Liver (tissue), 9 donors: ENCODE measurements around the gene CRACDL. TPM values are rescaled to one million over a fixed set of nuclear protein-coding genes. Genes with fewer than 3 reads are reported as not detected.

Experiments
- DNase-seq: peaks from one replicate; pipeline ENCODE4 v3.0.0-alpha.2; 2017; ENCODE audit warnings: low spot score
- H3K27ac ChIP-seq, 2 donors: one replicate each; pipeline ENCODE4 v1.7.0; 2013; ENCODE audit warnings: inconsistent platforms in 2 of 2, low read length in 2 of 2, control low read depth in 1 of 2, low read depth in 1 of 2, mild to moderate bottlenecking in 1 of 2
- H3K27me3 ChIP-seq, 4 donors: one replicate each; pipeline versions ENCODE4 v1.6.1 to v1.7.0; 2013; ENCODE audit warnings: low read length in 3 of 4, inconsistent platforms in 1 of 4, mild to moderate bottlenecking in 1 of 4, moderate library complexity in 1 of 4; ENCODE audit not compliant: control insufficient read depth in 4 of 4, insufficient read depth in 4 of 4
- H3K36me3 ChIP-seq, 4 donors: one replicate each; pipeline versions ENCODE4 v1.6.1 to v1.7.0; 2013; ENCODE audit warnings: low read length in 3 of 4, mild to moderate bottlenecking in 3 of 4, low read depth in 1 of 4, moderate library complexity in 1 of 4; ENCODE audit not compliant: control insufficient read depth in 4 of 4, insufficient read depth in 3 of 4
- H3K4me1 ChIP-seq, 4 donors: one replicate each; pipeline versions ENCODE4 v1.6.1 to v1.7.0; 2013; ENCODE audit warnings: low read length in 3 of 4, mild to moderate bottlenecking in 3 of 4, moderate library complexity in 1 of 4; ENCODE audit not compliant: control insufficient read depth in 4 of 4, insufficient read depth in 4 of 4
- H3K4me3 ChIP-seq, 3 donors: one replicate each; pipeline versions ENCODE4 v1.6.1 to v1.7.0; 2013; ENCODE audit warnings: low read length in 3 of 3, control low read depth in 1 of 3, low read depth in 1 of 3, mild to moderate bottlenecking in 1 of 3
- H3K9ac ChIP-seq, 2 donors: one replicate each; pipeline ENCODE4 v1.7.0; 2013; ENCODE audit warnings: low read length in 2 of 2, mild to moderate bottlenecking in 2 of 2, moderate library complexity in 2 of 2, control low read depth in 1 of 2, low read depth in 1 of 2
- H3K9me3 ChIP-seq, 4 donors: one replicate each; pipeline versions ENCODE4 v1.6.1 to v1.7.0; 2013; ENCODE audit warnings: low read length in 3 of 4; ENCODE audit not compliant: control insufficient read depth in 4 of 4
- ATF3 ChIP-seq: IDR thresholded peaks from 2 replicates; pipeline ENCODE4 v1.6.1; 2016; ENCODE audit warnings: antibody characterized with exemption
- CTCF ChIP-seq: fragments of 150-350 bp; IDR thresholded peaks from 2 replicates; pipeline ENCODE4 v1.5.1; 2017; ENCODE audit warnings: improper control_type of control experiment, low read depth, low read length; ENCODE audit not compliant: missing input control
- EGR1 ChIP-seq, 2 donors: IDR thresholded peaks; 2 replicates each; pipeline ENCODE4 v1.6.1; 2016 to 2018; ENCODE audit warnings: antibody characterized with exemption in 2 of 2, low read depth in 2 of 2
- FOXA1 ChIP-seq: IDR thresholded peaks from 2 replicates; pipeline ENCODE4 v1.6.1; 2016; ENCODE audit warnings: antibody characterized with exemption
- GABPA ChIP-seq, 2 donors: IDR thresholded peaks in 1 of 2; conservative IDR thresholded peaks in 1 of 2; 2 replicates each; pipeline ENCODE4 v1.6.1; 2016; ENCODE audit warnings: antibody characterized with exemption in 2 of 2, mild to moderate bottlenecking in 1 of 2, moderate library complexity in 1 of 2
- HNF4A ChIP-seq, 2 donors: conservative IDR thresholded peaks; 2 replicates each; pipeline ENCODE4 v1.6.1; 2016; ENCODE audit warnings: antibody characterized with exemption in 2 of 2, mild to moderate bottlenecking in 2 of 2
- HNF4G ChIP-seq: IDR thresholded peaks from 2 replicates; pipeline ENCODE4 v1.6.1; 2016; ENCODE audit warnings: antibody characterized with exemption
- JUND ChIP-seq, 2 donors: IDR thresholded peaks; 2 replicates each; pipeline ENCODE4 v1.6.1; 2016; ENCODE audit warnings: antibody characterized with exemption in 2 of 2
- MAX ChIP-seq: IDR thresholded peaks from 2 replicates; pipeline ENCODE4 v1.6.1; 2016; ENCODE audit warnings: antibody characterized with exemption
- NR2F2 ChIP-seq: IDR thresholded peaks from 2 replicates; pipeline ENCODE4 v1.6.1; 2016; ENCODE audit warnings: antibody characterized with exemption
- RAD21 ChIP-seq, 2 donors: IDR thresholded peaks; 2 replicates each; pipeline ENCODE4 v1.6.1; 2016; ENCODE audit warnings: antibody characterized with exemption in 2 of 2, mild to moderate bottlenecking in 2 of 2
- REST ChIP-seq: IDR thresholded peaks from 2 replicates; pipeline ENCODE4 v1.6.1; 2016; ENCODE audit warnings: antibody characterized with exemption, mild to moderate bottlenecking
- RXRA ChIP-seq, 2 donors: IDR thresholded peaks; 2 replicates each; pipeline ENCODE4 v1.6.1; 2017 to 2018; ENCODE audit warnings: antibody characterized with exemption in 2 of 2, mild to moderate bottlenecking in 1 of 2
- SP1 ChIP-seq: IDR thresholded peaks from 2 replicates; pipeline ENCODE4 v1.6.1; 2018; ENCODE audit warnings: antibody characterized with exemption, mild to moderate bottlenecking
- YY1 ChIP-seq: IDR thresholded peaks from 2 replicates; pipeline ENCODE4 v1.6.1; 2016; ENCODE audit warnings: antibody characterized with exemption, mild to moderate bottlenecking
- ZBTB33 ChIP-seq: IDR thresholded peaks from 2 replicates; pipeline ENCODE4 v1.6.1; 2016; ENCODE audit warnings: antibody characterized with exemption
- WGBS: extraction: QIAGEN DNeasy Blood & Tissue Kit; methylation state at CpG from one replicate; pipeline ENCODE4 v1.1.7; 2013; 5-methylcytosine and 5-hydroxymethylcytosine counted together
- polyA plus RNA-seq, 2 donors: library from polyadenylated mRNA; stranded (reverse) in 1 of 2; unstranded in 1 of 2; fragments of 200-250 nt in 1 of 2; fragments of >200 nt in 1 of 2; fragmentation: Nextera tagmentation in 1 of 2; extraction: Ambion mirVana in 1 of 2; gene quantifications; one replicate each; pipeline versions ENCODE4 v1.2.1 to v1.2.3, GENCODE V29; 2013 to 2015
- total RNA-seq, 2 donors: library from RNA; depleted of rRNA; stranded (reverse); fragments of >200 nt; gene quantifications; one replicate each; pipeline ENCODE4 v1.2.3, GENCODE V29; 2014
- donor health status: healthy.
- donor health status: healthy.
- donor health status: healthy.
- donor health status: healthy.
- donor health status: healthy.

Gene CRACDL
- total and polyA plus RNA-seq, 4 donors = 0.13 to 0.46 (median 0.29) TPM

- 80% methylated on average over 13 of the region's 13 CpGs for WGBS
- no peak for DNase-seq
- no peak overlapping the region for H3K27ac ChIP-seq
These were observed 187.5 kb downstream of the CRACDL start for GRCh38 chr2:98748292-98749065.

GRCh38 chr2:98747888-98748287 is 188.1 kb downstream of the CRACDL start:
- TF ChIP-seq GABPA (IDR thresholded peaks at IDR 0.05 in 1 of 2, conservative IDR thresholded peaks at IDR 0.05 in 1 of 2) (no peak), JUND (IDR thresholded peaks at IDR 0.05) (no peak), SP1 (no peak), YY1 (no peak)
- DNase-seq = no peak
- no peak overlapping the region for H3K27ac ChIP-seq
- no peaks in the 10 kb centered on the region for H3K9me3 ChIP-seq
- H3K27me3 ChIP-seq = no peaks in the 10 kb centered on the region
- no peaks in the 10 kb centered on the region for H3K4me1 ChIP-seq
- H3K36me3 ChIP-seq = no peaks in the 10 kb centered on the region
- no peak overlapping the region for H3K9ac ChIP-seq
- WGBS = 75% methylated on average over 8 of the region's 8 CpGs
- H3K4me3 ChIP-seq = no peak overlapping the region

More at GRCh38 chr2:98748292-98749065, 187.5 kb downstream of the CRACDL start:
- no peak overlapping the region for H3K9ac ChIP-seq
- TF ChIP-seq CTCF (no peak), MAX (no peak), GABPA (IDR thresholded peaks at IDR 0.05 in 1 of 2, conservative IDR thresholded peaks at IDR 0.05 in 1 of 2) (no peak), HNF4A (conservative IDR thresholded peaks at IDR 0.05) (no peak), RAD21 (IDR thresholded peaks at IDR 0.05) (no peak), EGR1 (IDR thresholded peaks at IDR 0.05; ENCODE audit: low read depth in 2 of 2) (no peak), ZBTB33 (no peak), FOXA1 (no peak), YY1 (no peak)
- no peak overlapping the region for H3K4me3 ChIP-seq
- no peaks in the 10 kb centered on the region for H3K27me3 ChIP-seq
- H3K9me3 ChIP-seq = no peaks in the 10 kb centered on the region
- no peaks in the 10 kb centered on the region for H3K36me3 ChIP-seq
- no peaks in the 10 kb centered on the region for H3K4me1 ChIP-seq

GRCh38 chr2:98746426-98746825 is 189.6 kb downstream of the CRACDL start:
- H3K9me3 ChIP-seq = no peaks in the 10 kb centered on the region
- no peak overlapping the region for H3K27ac ChIP-seq
- no peak overlapping the region for H3K4me3 ChIP-seq
- no peaks in the 10 kb centered on the region for H3K27me3 ChIP-seq
- H3K36me3 ChIP-seq = no peaks in the 10 kb centered on the region
- H3K4me1 ChIP-seq = no peaks in the 10 kb centered on the region
- DNase-seq = no peak
- H3K9ac ChIP-seq = no peak overlapping the region
- TF ChIP-seq ATF3 = no peak
- TF ChIP-seq NR2F2 = no peak
- no peak for TF ChIP-seq EGR1 (IDR thresholded peaks at IDR 0.05; ENCODE audit: low read depth in 2 of 2)
- TF ChIP-seq REST = no peak
- no peak for TF ChIP-seq CTCF
- no peak for TF ChIP-seq FOXA1
- TF ChIP-seq MAX = no peak
- TF ChIP-seq RXRA (IDR thresholded peaks at IDR 0.05) = no peak
- TF ChIP-seq JUND (IDR thresholded peaks at IDR 0.05) = no peak
- TF ChIP-seq HNF4G = no peak
- TF ChIP-seq SP1 = no peak
